Panc1 (cell line): ENCODE measurements around the gene FAM13A. TPM values are rescaled to one million over a fixed set of nuclear protein-coding genes. Genes with fewer than 3 reads are reported as not detected.

ENCODE experiments used
- ATAC-seq: fragments of 200-7000 bp; cut with Tn5 transposase; 2 replicates; pipeline ENCODE4 v1.9.1; 2020; ENCODE audit warnings: mild to moderate bottlenecking, moderate library complexity
- BruUV-seq: library from RNA; stranded (reverse); fragments of 400-500 nt; replicated peaks from 2 replicates; lab custom pipeline; 2021; lab: Mats Ljungman, UMichigan
- CTCF ChIA-PET: fragments of 300-600 bp; sonication (Branson Sonifier 250); formaldehyde crosslinking; loops from one replicate; lab custom pipeline; 2022; ENCODE audit warnings: antibody characterized with exemption; lab: Charles Lee
- POLR2A ChIA-PET: fragments of 300-600 bp; sonication (Branson Sonifier 250); formaldehyde crosslinking; loops from one replicate; lab custom pipeline; 2022; ENCODE audit warnings: antibody characterized with exemption; lab: Charles Lee
- DNase-seq: peaks from one replicate; pipeline ENCODE4 v3.0.0-alpha.2; 2010; ENCODE audit warnings: low read depth, low spot score
- H3K27ac ChIP-seq: 2 replicates; pipeline ENCODE4 v1.5.1; 2011; ENCODE audit warnings: mild to moderate bottlenecking, low read length, inconsistent platforms
- H3K27me3 ChIP-seq: fragments of 200-500 bp; sonication (Bioruptor generic); 2 replicates; pipeline ENCODE4 v1.6.0; 2014; ENCODE audit warnings: low read length, inconsistent platforms; ENCODE audit not compliant: control insufficient read depth, insufficient read depth
- H3K36me3 ChIP-seq: fragments of 200-500 bp; sonication (Bioruptor generic); 2 replicates; pipeline ENCODE4 v1.5.1; 2014; ENCODE audit warnings: inconsistent platforms, mild to moderate bottlenecking, low read length, moderate library complexity; ENCODE audit not compliant: control insufficient read depth, insufficient read depth
- H3K4me1 ChIP-seq: 2 replicates; pipeline ENCODE4 v1.5.1; 2011; ENCODE audit warnings: inconsistent platforms, mild to moderate bottlenecking, low read length, moderate library complexity; ENCODE audit not compliant: control insufficient read depth, insufficient read depth
- H3K4me3 ChIP-seq, 2 experiments: 2 replicates each; pipeline ENCODE4 v1.5.1; 2011 to 2012; ENCODE audit warnings: low read depth in 2 of 2, low read length in 2 of 2, mild to moderate bottlenecking in 2 of 2, inconsistent platforms in 1 of 2, moderate library complexity in 1 of 2
- H3K9me3 ChIP-seq: fragments of 200-500 bp; sonication (Bioruptor generic); 2 replicates; pipeline ENCODE4 v1.5.1; 2014; ENCODE audit warnings: low read depth, mild to moderate bottlenecking, inconsistent platforms, low read length, moderate library complexity; ENCODE audit not compliant: control insufficient read depth, insufficient read depth
- POLR2AphosphoS5 ChIP-seq: IDR thresholded peaks from 2 replicates; pipeline ENCODE4 v1.6.1; 2012; ENCODE audit warnings: mild to moderate bottlenecking, low read depth, low read length, moderate library complexity
- SIN3A ChIP-seq: IDR thresholded peaks from 2 replicates; pipeline ENCODE4 v1.6.1; 2012; ENCODE audit warnings: low read depth, mild to moderate bottlenecking, low read length, moderate library complexity, borderline replicate concordance; ENCODE audit not compliant: insufficient read depth
- TCF7L2 ChIP-seq: IDR thresholded peaks from 2 replicates; pipeline ENCODE4 v1.6.1; 2011; ENCODE audit warnings: mild to moderate bottlenecking, low read depth, low read length, inconsistent platforms
- in situ Hi-C: cut with HindIII; loops from 2 replicates; pipeline ENCODE4 v1.10.0; 2016; ENCODE audit warnings: low sequenced_read_pairs, low pct_unique_long_range_greater_than_20kb
- intact Hi-C: fragments of 100-400 bp; cut with micrococcal nuclease; formaldehyde crosslinking; loops from one replicate; pipeline ENCODE4 v1.10.0; 2022; ENCODE audit not compliant: unreplicated experiment
- total RNA-seq: library from RNA; stranded (reverse); gene quantifications from one replicate; pipeline ENCODE4 v1.2.1, GENCODE V29; 2021; ENCODE audit not compliant: unreplicated experiment
- TF ChIP-seq, protein P1 (sequence below): fragments of 450-650 bp; IDR thresholded peaks from 2 replicates; pipeline ENCODE4 v1.5.1; 2017; ENCODE audit warnings: mild to moderate bottlenecking
- TF ChIP-seq, protein P2 (sequence below), 2 experiments: IDR thresholded peaks; 2 replicates each; pipeline ENCODE4 v1.6.1; 2011 to 2012; ENCODE audit warnings: low read depth in 2 of 2, control low read depth in 1 of 2, low read length in 1 of 2, mild to moderate bottlenecking in 1 of 2, moderate library complexity in 1 of 2; ENCODE audit not compliant: insufficient read depth in 1 of 2

The FAM13A gene
- total RNA-seq, 1 experiment from 2014 or later = 5.8 TPM

DNA sequence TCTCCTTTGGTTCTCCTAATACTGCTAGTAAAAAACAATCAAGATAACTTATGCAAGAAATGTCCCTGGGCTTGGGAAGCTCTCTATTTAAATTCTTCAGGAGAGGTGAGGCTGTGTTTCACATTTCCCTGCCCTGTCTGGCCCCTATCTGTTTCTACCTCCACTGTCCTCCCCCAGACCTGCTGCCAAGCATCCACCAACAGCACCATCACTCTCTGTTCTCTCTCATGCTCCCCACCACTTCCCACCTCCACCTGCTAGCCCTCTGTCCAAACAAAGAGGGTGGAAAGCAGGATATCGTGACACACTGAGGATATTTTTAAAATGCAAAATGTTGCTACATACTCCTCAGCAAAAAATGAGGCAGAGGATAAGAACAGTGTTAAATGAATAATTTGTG is 271.0 kb downstream of the FAM13A start:
- in situ Hi-C loops = no loop called here
- POLR2A ChIA-PET = no interaction called here
- DNase-seq = no peak
- no peaks in the 10 kb centered on the region for H3K27me3 ChIP-seq
- no peaks in the 10 kb centered on the region for H3K36me3 ChIP-seq
- no peak for ATAC-seq
- no peaks in the 10 kb centered on the region for H3K4me1 ChIP-seq
- H3K9me3 ChIP-seq = no peaks in the 10 kb centered on the region
- BruUV-seq = no TSS peak
- H3K4me3 ChIP-seq = no peak overlapping the region
- TF ChIP-seq, protein P1, sequence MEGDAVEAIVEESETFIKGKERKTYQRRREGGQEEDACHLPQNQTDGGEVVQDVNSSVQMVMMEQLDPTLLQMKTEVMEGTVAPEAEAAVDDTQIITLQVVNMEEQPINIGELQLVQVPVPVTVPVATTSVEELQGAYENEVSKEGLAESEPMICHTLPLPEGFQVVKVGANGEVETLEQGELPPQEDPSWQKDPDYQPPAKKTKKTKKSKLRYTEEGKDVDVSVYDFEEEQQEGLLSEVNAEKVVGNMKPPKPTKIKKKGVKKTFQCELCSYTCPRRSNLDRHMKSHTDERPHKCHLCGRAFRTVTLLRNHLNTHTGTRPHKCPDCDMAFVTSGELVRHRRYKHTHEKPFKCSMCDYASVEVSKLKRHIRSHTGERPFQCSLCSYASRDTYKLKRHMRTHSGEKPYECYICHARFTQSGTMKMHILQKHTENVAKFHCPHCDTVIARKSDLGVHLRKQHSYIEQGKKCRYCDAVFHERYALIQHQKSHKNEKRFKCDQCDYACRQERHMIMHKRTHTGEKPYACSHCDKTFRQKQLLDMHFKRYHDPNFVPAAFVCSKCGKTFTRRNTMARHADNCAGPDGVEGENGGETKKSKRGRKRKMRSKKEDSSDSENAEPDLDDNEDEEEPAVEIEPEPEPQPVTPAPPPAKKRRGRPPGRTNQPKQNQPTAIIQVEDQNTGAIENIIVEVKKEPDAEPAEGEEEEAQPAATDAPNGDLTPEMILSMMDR = no peak
- TF ChIP-seq, protein P2, sequence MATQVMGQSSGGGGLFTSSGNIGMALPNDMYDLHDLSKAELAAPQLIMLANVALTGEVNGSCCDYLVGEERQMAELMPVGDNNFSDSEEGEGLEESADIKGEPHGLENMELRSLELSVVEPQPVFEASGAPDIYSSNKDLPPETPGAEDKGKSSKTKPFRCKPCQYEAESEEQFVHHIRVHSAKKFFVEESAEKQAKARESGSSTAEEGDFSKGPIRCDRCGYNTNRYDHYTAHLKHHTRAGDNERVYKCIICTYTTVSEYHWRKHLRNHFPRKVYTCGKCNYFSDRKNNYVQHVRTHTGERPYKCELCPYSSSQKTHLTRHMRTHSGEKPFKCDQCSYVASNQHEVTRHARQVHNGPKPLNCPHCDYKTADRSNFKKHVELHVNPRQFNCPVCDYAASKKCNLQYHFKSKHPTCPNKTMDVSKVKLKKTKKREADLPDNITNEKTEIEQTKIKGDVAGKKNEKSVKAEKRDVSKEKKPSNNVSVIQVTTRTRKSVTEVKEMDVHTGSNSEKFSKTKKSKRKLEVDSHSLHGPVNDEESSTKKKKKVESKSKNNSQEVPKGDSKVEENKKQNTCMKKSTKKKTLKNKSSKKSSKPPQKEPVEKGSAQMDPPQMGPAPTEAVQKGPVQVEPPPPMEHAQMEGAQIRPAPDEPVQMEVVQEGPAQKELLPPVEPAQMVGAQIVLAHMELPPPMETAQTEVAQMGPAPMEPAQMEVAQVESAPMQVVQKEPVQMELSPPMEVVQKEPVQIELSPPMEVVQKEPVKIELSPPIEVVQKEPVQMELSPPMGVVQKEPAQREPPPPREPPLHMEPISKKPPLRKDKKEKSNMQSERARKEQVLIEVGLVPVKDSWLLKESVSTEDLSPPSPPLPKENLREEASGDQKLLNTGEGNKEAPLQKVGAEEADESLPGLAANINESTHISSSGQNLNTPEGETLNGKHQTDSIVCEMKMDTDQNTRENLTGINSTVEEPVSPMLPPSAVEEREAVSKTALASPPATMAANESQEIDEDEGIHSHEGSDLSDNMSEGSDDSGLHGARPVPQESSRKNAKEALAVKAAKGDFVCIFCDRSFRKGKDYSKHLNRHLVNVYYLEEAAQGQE (IDR thresholded peaks at IDR 0.05; ENCODE audit: insufficient read depth in 1 of 2, low read depth in 2 of 2, low read length in 1 of 2) = no peak
- no peak for TF ChIP-seq POLR2AphosphoS5
- no peak for TF ChIP-seq TCF7L2
- TF ChIP-seq SIN3A = no peak
- H3K27ac ChIP-seq = no peak overlapping the region
- intact Hi-C loops = no loop called here
- CTCF ChIA-PET = no interaction called here

DNA sequence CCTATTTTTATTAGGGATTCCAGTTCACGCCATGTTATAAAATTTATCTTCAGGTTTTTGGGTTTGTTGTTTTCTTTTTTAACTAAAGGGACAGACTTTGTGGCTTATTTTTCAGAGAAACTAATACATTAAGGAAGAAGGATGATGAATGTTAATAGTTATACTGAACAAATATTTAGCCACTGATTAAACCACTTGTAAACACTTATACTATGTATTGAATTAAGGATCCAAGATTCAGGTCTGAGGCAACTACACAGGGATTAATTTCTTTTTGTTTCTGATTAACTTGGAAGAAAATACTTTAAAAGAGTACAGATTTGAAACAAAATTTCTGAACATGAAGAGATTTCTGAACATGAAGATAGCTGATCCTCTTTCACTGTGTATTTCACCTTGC is 276.6 kb downstream of the FAM13A start:
- POLR2A ChIA-PET = no interaction called here

More for the DNA sequence above, 276.6 kb downstream of the FAM13A start:
- no peak for DNase-seq
- in situ Hi-C loops = no loop called here
- Histone ChIP-seq H3K9me3 (no peaks in the 10 kb centered on the region), H3K36me3 (no peaks in the 10 kb centered on the region), H3K27me3 (no peaks in the 10 kb centered on the region), H3K27ac (no peak overlapping the region), H3K4me3 (no peak overlapping the region), H3K4me1 (no peaks in the 10 kb centered on the region)
- no TSS peak for BruUV-seq
- intact Hi-C loops = no loop called here
- ATAC-seq = no peak
- CTCF ChIA-PET = no interaction called here
- TF ChIP-seq, protein P2 (IDR thresholded peaks at IDR 0.05; ENCODE audit: insufficient read depth in 1 of 2, low read depth in 2 of 2, low read length in 1 of 2) = no peak
- TF ChIP-seq, protein P1 = no peak
- no peak for TF ChIP-seq TCF7L2
